Stimulated activated CD4-positive, alpha-beta T cell treated with anti-CD3 and anti-CD28 coated beads, Interleukin-1b, Interleukin-23, amount 100 ng/mL, for 1 hour (primary cell): Measurements from ENCODE around the gene WNK3.
"Not testable (repeated sequence)": the region's sequence is repeated elsewhere in the genome, so short reads cannot be mapped to it uniquely, and the experiment has no call there.

Experiments used
- DNase-seq, 2 donors: peaks; one replicate each; pipeline ENCODE4 v3.0.0-alpha.2; 2020; ENCODE audit warnings: low read depth in 2 of 2

WNK3 gene

DNA sequence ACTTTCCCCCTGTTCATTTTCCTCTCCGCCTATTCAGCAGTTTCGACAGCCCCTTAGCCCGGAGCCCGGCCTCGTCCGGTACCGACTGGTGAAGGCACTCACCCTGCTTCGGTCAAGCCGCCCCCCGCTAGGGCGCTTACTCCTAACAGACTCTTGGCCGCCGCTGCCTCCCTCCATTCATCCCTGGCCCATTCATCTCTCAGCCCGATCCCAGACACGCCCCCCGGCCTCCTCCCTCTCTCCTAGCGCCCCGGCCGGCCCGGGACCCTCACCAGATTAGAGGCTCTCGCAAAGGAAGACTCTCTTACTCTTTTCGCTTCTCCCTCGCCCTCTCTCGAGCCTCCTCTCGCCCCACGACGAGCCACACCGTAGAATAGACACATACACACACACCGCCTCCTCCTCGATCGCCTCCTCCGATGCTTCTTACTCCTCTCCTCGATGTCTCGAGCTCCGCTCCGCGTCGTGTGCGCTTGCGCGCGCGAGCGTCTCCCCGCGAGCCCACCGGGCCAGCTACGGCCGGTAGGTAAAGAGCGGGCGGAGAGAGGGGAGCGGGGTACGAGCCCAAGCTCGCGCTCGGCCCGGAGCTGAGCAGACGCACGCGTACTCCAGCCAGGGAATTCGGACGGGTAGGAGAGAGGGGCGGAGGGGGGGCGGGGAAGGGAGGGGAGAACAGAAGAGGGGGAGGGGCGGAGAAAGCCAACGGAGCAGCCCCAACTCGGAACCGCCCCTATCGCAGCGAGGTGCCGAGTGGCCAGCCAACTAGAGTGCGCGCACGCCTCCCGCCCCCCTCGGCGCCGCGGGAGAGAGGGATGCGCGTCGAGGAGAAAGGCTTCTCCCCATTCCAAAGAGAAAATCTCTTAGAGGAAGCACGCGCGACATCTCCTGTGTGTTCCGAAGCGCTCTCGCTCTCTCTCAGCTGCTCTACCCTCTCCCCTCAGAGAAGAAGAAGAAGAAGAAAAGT lies at the start of gene WNK3:
Gene WNK3, minus strand, starts transcription at position 633 of the 964 bp plus-strand sequence.
- peak in 1 of 2 donors; percentile 11 for DNase-seq

DNA sequence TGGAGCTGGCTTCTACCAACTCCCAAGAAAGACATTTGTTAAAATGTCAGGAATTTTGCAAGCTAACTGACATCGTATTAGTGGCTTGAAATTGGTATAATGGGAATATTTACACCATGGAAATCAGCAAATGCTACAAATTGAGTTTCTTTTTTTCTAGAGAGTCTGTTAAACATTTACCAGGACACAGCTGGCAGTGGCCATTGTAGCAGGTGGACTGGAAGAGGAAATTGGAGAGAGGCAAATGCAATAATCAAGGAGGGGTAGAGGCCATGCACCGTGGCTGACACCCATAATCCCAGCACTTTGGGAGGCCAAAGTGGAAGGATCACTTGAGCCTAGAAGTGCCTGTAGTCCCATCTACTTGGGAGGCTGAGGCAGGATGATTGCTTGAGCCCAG lies 49.4 kb upstream of the WNK3 start:
- DNase-seq: no peak

DNA sequence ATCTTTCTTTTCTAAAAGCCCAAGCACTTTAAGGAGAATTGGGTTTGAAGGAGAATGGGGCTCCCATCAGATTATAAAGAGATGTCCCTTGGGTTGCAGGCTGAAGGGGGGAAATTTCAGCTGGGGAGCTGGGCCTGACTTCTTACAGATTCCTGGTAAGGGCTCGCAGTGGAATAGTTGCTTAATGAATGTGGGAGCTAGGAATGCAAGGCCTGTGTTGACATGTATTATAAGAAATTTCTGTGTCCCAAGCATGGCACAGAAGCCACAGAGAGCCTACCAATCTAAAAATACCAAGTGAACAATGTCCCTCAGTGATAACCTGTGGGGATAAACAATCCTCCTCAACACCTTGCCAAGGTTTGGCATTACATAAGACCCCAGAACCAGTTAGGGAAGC lies 39.3 kb upstream of the WNK3 start:
- DNase-seq: no peak

DNA sequence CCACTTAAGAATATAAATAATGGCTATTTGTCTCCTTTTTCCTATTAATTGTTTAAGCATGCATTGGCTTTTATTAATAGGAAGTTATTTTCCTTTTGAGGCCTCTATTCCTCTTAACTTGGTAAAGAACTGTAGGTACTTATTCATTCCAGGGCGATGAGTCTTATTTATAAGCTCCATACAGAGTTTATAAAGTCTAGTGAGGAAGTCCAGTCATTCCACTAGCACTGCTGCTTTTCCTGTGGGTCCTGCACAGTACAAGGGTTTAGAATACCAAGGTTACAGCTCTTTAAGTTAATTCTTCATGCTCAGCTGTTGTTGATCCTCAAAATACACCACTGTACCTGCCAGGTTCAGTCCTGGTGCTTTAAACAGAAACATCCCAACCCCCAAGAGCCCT lies 28.5 kb upstream of the WNK3 start:
- no peak for DNase-seq

DNA sequence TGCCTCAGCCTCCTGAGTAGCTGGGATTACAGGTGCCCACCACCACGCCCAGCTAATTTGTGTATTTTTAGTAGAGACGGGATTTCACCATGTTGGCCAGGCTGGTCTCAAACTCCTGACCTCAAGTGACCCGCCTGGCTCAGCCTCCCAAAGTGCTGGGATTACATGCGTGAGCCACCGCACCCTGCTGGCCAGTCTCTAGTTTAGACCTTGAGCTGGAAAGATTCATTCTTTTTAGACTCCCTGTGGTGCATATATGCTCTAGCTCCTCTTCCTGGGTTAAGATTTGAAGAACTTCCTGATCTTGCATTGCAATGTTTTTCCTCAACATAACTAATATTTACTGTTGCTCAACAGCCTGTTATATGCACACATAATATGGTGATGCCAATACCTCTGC lies 26.8 kb upstream of the WNK3 start:
- DNase-seq: not testable (repeated sequence)

DNA sequence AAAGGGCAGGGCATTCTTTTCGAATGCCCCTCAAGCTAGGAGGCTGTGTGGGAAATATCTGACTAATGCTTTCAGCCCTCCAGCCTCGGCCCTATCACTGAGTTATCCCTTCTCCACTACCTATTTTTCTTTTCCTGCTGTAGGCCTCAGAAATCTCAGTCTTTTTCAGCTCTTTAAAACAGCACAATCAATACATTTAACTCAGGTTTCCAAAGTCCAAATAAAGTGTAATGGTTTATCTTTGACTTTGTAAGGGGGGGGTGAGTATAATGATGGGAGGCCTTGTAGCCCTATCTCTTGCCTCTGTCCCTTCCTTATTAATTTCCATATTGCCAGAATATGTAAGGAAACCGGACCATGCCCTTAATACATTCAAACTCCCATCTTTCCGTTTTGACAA lies 1.6 kb upstream of the WNK3 start:
- DNase-seq: no peak

DNA sequence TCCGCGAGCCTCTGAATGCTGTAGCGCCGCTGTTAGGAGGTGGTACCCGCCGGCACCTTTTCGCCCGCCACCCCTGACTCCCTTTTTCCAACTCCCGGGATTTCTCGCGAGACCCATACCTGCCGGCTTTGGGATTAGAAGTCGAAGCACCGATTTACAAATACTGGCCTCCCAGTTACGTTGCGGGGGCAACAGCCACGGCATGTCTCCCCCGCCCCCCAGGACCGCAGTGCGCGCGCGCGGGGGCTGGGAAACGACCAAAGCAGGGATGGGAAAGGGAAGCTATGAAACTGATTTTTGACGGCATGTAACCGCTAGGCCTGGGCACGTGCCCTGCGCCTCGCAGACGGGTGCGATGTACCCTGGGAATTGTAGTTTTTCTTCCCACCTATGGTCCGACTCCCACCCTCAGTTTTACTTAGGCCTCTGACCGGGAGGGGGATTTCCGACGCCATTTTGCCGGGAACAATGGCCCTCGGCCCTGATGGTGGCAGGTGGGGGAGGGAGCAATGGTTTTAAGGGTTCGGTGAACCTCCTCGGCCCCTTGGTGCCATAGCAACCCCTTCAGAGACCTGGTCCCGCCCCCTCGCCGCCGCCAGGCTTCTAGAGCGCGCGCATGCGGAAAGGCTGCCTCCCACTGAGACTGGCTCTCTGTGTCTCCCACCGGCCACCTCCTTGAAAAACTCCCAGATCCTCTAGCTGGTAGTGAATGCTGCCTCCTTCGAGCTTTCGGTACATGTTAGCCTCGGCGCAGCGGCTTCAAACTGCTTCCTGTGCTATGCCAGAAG lies 772 bp upstream of the WNK3 start:
- DNase-seq: peak in 1 of 2 donors; percentile 29

DNA sequence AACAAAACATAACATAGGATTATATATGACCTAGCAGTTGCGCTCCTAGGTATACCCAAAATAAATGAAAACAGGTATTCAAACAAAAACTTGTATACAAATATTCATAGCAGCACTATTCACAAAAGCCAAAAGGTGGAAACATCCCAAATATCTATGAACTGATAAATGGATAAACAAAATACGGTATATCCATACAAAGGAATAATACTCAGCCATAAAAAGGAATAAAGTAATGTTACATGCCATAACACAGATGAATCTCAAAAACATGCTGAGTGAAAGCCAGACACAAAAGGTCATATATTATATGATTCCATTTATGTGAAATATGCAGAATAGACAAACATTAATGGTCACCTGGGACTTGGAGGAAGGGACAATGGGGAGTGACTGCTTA lies 5.2 kb downstream of the WNK3 start:
- DNase-seq: no peak

DNA sequence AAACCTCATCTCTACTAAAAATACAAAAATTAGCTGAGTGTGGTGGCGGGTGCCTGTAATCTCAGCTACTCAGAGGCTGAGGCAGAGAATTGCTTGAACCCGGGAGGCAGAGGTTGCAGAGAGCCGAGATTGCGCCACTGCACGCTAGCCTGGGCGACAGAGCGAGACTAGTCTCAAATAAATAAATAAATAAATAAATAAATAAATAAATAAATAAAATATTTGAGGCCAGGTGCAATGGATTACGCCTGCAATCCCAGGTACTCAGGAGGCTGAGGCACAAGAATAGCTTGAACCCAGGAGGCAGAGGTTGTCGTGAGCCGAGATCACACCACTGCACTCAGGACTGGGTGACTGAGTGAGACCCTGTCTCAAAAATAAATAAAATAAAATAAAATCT lies 20.5 kb downstream of the WNK3 start:
- DNase-seq: not testable (repeated sequence)

DNA sequence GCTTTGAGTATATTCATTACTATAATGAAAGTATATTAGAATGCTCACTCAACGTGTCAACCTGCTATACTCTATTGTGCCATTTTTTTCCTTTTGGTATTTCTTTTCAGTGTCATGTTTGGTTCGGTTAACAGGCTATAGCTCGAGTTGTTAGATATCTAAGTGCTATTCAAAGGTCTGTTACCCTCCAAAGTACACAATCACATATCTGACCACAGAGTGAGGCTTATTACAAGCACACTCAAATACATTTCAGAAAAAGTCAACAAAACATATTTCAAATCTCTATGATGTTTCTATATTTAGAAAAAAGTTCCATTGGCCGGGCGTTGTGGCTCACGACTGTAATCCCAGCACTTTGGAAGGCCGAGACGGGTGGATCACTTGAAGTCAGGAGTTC lies 32.8 kb downstream of the WNK3 start:
- no peak for DNase-seq

DNA sequence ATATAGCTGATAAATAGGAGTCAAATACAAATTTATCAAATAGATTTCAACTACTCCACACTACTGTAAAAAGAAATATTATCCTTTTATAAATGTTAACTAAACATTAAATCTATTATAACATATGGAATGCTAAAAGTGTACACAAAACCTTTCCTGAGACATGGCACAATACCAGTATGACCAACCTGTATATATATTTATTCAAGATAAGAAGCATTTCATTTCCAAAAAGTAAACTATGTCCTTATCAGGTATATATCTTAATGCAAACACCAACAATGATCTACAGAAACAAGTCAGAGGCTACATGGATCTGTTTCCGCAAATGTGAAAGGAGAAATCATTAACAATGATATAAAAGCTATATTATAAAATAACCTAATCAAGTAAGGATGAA lies 37.8 kb downstream of the WNK3 start:
- no peak for DNase-seq

DNA sequence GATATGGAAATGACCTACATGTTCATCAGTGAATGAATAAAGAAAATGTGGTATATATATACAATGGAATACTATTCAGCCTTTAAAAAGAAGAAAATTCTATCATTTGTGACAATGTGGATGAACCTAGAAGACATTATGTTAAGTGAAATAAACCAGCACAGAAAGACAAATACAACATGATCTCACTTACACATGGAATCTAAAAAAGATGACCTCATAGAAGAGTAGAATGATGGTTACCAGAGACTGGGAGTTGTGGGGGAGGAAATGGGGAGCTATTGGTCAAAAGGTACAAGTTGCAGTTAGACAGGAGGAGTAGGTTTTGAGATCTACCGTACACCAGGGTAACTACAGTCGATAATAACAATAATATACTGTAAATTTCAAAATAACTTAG lies 51.5 kb downstream of the WNK3 start:
- no peak for DNase-seq

DNA sequence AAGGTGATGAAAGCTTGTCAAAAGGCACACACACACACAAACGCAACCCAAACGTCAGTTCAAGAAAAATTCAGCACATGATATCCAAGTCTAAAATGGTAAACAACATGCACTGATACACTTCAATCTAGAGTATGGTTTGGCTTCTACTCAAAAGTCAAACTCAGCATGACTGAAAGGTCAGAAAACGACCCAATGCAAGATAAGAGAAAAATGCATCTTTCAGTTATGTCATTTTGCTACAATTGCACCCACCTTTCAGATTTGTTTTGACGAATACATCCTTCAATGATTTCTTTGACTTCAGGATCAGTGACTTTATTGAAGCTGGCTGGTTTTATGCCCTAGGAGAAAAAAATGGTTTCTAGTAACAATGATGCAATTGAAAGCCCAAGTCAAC lies 56.3 kb downstream of the WNK3 start:
- no peak for DNase-seq

DNA sequence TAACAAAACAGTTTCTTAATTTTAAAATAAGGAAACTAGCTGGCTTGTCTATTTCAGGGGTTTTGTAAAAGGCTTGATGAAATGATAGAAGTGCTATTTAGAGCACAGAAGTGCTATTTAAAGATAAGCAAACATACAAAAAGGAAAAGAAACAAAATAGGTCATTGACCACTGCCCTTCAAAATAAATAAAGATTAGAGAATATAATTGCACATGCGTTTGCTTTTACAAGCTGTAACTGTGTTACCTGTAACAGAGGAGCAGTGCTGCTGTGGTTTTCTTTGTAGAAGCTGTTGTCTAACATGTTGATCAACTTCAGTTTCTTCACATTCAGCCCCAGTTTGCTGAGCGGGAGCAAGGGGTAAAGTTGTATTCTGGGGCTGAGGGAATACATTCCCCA lies 63.5 kb downstream of the WNK3 start:
- no peak for DNase-seq

DNA sequence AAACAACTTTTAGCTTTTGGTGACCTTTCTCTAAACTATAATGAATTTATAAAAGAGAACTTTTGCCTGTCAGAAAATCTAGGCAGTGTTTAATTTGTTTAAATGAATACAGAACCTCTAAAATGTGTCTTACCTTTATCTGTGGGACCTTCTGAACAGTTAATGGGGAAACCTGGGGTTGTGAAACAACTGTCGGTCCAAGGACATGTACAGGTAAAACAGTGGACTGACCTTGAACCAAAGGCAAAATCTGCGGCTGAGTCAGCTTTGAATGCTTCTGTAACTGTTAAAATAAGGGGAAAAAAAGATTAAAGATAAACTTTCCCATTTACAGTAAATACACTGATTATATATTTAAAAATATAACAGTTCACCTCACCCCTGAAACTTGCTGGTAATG lies 65.1 kb downstream of the WNK3 start:
- DNase-seq: no peak

DNA sequence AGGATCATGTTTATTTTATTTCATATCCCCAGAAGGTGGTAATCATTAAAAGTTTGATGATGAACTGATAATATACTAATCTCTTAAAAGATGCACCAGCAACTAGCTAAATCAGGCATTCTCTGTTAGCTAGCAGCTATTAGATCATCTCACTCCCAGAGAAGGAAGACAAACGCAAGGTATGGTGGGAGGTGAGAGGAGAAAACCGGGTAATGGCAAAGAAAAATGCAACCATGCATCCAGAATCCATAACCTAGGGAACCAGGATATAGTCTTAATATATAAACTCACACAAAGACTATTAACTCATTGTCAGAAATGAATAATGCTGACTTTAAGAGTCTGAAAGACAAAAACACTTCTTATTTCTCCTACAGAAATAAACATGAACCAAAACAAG lies 66.1 kb downstream of the WNK3 start:
- DNase-seq: no peak

DNA sequence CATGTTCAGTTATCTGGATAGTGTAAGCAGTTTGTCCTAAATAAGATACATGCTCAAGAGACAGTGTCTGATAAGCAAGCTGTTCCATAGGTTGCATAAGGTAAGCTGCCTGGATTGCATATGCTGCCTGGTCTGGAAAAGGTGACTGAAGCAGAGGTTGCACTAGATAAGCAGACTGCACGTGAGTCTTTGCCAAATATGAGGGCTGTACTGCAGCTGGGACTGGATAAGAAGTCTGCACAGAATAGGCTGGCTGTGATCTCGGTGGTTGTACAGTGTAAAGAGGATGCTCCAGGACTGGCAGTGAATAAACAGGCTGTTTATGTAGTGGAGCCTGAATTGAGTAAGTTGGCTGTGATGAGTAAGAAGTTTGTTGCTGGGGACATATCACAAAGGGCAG lies 68.9 kb downstream of the WNK3 start:
- no peak for DNase-seq

DNA sequence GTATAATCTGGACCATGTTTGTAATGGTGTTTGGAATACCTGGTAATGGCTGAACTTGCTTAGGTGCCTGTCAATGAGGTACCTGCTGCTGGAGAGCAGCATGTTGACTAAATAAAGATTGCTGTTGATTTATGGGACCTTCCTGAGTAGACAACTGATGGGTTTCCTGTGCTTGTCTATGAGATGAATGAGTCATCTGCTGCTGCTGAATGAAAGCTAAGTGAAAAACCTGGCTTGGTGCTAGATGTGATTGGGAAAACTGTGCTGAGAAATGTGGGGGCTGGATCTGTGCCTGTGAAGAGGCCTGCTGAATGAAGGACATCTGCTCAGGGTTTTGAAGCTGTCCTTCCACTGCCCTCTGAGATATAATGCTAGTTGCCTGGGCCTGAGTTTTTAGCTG lies 69.6 kb downstream of the WNK3 start:
- DNase-seq: no peak

DNA sequence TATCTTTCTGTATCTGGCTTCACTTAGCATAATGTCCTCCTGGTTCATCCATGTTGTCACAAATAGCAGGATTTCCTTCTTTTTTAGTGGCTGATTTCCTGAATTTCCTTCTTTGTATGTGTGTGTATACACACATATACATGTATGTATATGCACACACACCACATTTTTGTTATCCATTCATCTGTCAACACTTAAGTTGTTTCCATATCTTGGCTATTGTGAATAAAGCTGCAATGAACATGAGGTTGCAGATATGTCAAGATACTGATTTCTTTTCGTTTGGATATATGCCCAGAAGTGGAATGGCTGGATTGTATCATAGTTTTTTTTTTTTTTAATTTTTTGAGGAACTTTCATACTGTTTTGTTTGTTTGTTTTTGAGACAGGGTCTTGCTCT lies 76.2 kb downstream of the WNK3 start:
- DNase-seq: no peak

DNA sequence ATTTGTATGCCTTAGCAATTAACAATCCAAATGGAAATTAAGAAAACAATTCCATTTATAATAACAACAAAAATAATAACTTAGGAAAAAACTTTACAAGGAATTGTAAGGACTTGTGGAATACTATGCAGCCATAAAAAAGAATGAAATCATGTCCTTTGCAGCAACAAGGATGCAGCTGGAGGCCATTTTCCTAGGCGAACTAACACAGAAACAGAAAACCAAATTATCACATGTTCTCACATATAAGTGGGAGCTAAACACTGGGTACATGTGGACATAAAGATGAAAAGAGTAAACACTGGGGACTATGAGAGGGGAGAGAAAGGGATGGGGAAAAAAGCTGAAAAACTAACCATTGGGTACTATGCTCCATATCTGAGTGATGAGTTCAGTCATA lies 77.4 kb downstream of the WNK3 start:
- DNase-seq: no peak

DNA sequence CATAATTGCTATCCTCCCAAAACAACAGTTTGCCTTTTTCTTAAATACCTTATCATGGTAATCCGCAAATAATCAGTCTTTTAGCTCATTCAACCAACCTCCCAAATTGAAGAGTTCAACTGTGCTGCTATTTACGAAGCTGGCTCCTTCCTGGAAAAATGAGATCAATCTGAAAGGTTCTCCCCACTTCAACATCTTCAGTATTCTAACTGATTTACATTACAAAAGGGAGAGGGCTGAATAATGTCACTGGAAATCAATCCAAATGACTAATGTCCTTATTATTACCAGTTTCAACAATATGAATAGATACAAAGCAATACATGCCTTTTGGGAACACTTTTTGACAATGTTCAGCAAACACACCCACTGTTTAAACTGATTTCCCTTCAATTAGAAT lies 86.2 kb downstream of the WNK3 start:
- DNase-seq: no peak

DNA sequence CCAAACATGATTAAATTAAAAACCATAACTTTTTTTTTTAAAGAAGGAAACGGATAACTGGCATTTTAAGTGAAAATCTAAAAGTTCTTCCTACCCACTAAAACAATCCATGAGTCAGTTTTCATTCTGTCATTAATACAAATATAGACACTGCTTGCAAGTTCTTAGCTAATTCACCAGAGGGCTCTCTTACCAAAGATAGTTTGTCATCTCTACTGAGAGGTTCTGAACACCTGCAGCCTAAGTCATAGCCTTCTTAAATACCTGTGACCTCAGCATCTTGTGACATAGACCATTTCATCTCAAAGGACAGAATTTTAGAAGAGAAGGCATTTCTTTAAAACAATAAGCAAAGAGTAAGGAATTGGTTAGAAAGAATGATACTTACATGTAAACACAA lies 109.5 kb downstream of the WNK3 start:
- DNase-seq: no peak

DNA sequence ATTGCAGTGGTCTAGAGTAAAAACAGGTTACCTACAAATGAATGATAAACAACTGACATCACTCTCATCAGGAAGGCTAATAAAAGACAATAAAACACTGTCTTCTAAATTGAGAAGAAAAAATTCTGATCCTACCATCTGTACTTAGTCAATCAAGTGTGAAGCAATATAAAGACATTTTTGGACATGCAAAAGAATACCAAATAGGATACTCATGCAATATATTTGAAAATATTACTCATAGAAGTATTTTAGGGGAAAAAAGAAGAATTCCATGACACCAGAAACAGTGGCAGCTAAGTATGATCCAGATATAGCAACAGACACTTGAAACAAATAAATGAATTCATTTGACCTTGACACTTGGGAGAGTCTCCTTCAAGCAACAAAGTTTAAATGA lies 111.0 kb downstream of the WNK3 start:
- DNase-seq: no peak
